A549 (cell line): ENCODE data around the gene LCN6. TPM values are rescaled to one million over a fixed set of nuclear protein-coding genes. Genes with fewer than 3 reads are reported as not detected.

Experiments
- ATAC-seq, 2 experiments: fragments of 200-7000 bp in 1 of 2; fragments of >200 bp in 1 of 2; cut with Nextera tagmentation in 1 of 2; cut with Tn5 transposase in 1 of 2; 3 replicates each; pipeline versions ENCODE4 v1.8.0 to v1.9.1; 2018 to 2020; ENCODE audit warnings: mild to moderate bottlenecking in 1 of 2, moderate library complexity in 1 of 2
- CTCF ChIA-PET: fragments of 300-600 bp; sonication (Branson Sonifier 250); formaldehyde crosslinking; extraction: SDS; loops from one replicate; lab custom pipeline; 2021; ENCODE audit warnings: antibody characterized with exemption, inconsistent platforms; lab: Yijun Ruan, JAX
- POLR2A ChIA-PET: fragments of 350-600 bp; formaldehyde crosslinking; extraction: SDS; loops from one replicate; lab custom pipeline; 2021; ENCODE audit warnings: antibody characterized with exemption, inconsistent platforms; lab: Yijun Ruan, JAX
- DNase-seq, 2 experiments: peaks; one replicate each; pipeline versions ENCODE4 v3.0.0 to v3.0.0-alpha.2; 2011 to 2016; ENCODE audit warnings: low read depth in 1 of 2, low spot score in 1 of 2
- FAIRE-seq: peaks from 2 replicates; lab custom pipeline; 2011; peaks lifted over from hg19 to GRCh38; lab: Jason Lieb, UNC
- H3K27ac ChIP-seq, 2 experiments: fragments of >200 bp; sonication (Bioruptor Twin); formaldehyde crosslinking; 3 replicates each; pipeline ENCODE4 v1.5.1; 2016 to 2017
- H3K4me1 ChIP-seq: fragments of >200 bp; sonication (Bioruptor Twin); formaldehyde crosslinking; 3 replicates; pipeline ENCODE4 v1.6.1; 2016
- H3K4me2 ChIP-seq: fragments of >200 bp; sonication (Bioruptor Twin); formaldehyde crosslinking; 3 replicates; pipeline ENCODE4 v1.6.1; 2016
- H3K4me3 ChIP-seq: fragments of >200 bp; sonication (Bioruptor Twin); formaldehyde crosslinking; 3 replicates; pipeline ENCODE4 v1.5.1; 2016
- H3K9me3 ChIP-seq: fragments of >200 bp; sonication (Bioruptor Twin); formaldehyde crosslinking; 3 replicates; pipeline ENCODE4 v1.6.1; 2016
- CBX2 ChIP-seq: fragments of 200-600 bp; sonication (generic); IDR thresholded peaks from 2 replicates; pipeline ENCODE4 v1.6.1; 2016; ENCODE audit warnings: low read depth, mild to moderate bottlenecking, borderline replicate concordance
- CBX8 ChIP-seq: fragments of 200-600 bp; sonication (generic); IDR thresholded peaks from 2 replicates; pipeline ENCODE4 v1.6.1; 2016
- CEBPB ChIP-seq, 2 experiments: fragments of >200 bp in 1 of 2; sonication (Bioruptor Twin) in 1 of 2; formaldehyde crosslinking in 1 of 2; IDR thresholded peaks; 2 replicates each; pipeline ENCODE4 v1.6.1; 2012 to 2016
- CHD4 ChIP-seq: fragments of 200-600 bp; sonication (generic); IDR thresholded peaks from 2 replicates; pipeline ENCODE4 v1.6.1; 2016; ENCODE audit warnings: antibody characterized with exemption, mild to moderate bottlenecking, borderline replicate concordance
- EHF ChIP-seq: fragments of 250-450 bp; sonication (Bioruptor Pico); IDR thresholded peaks from 2 replicates; pipeline ENCODE4 v1.5.0; 2020; ENCODE audit warnings: mild to moderate bottlenecking
- EHMT2 ChIP-seq: fragments of 200-600 bp; sonication (generic); IDR thresholded peaks from 2 replicates; pipeline ENCODE4 v1.6.1; 2016; ENCODE audit warnings: antibody characterized with exemption, low read depth, mild to moderate bottlenecking, moderate library complexity
- FOXS1 ChIP-seq: fragments of 250-450 bp; sonication (Bioruptor Pico); IDR thresholded peaks from 2 replicates; pipeline ENCODE4 v1.5.0; 2020; ENCODE audit warnings: mild to moderate bottlenecking, moderate library complexity
- HEYL ChIP-seq: fragments of 250-450 bp; sonication (Bioruptor Pico); IDR thresholded peaks from 2 replicates; pipeline ENCODE4 v1.8.0; 2021; ENCODE audit warnings: mild to moderate bottlenecking, moderate library complexity
- HOXA7 ChIP-seq: fragments of 250-450 bp; sonication (Bioruptor Pico); IDR thresholded peaks from 2 replicates; pipeline ENCODE4 v1.5.0; 2020; ENCODE audit warnings: mild to moderate bottlenecking, moderate library complexity
- KDM1A ChIP-seq: fragments of 200-600 bp; sonication (generic); IDR thresholded peaks from 2 replicates; pipeline ENCODE4 v1.6.1; 2016; ENCODE audit warnings: low read depth, mild to moderate bottlenecking
- MAZ ChIP-seq: fragments of 150-350 bp; IDR thresholded peaks from 2 replicates; pipeline ENCODE4 v1.6.1; 2014; ENCODE audit warnings: antibody characterized with exemption, low read depth, low read length, borderline replicate concordance
- MYC ChIP-seq: IDR thresholded peaks from 2 replicates; pipeline ENCODE4 v1.6.1; 2012; ENCODE audit warnings: mild to moderate bottlenecking, inconsistent platforms, low read length, improper control_type of control experiment, borderline replicate concordance
- POLR2A ChIP-seq: IDR thresholded peaks from 2 replicates; pipeline ENCODE4 v1.6.1; 2012; ENCODE audit warnings: mild to moderate bottlenecking, low read length
- SREBF2 ChIP-seq: fragments of 450-650 bp; IDR thresholded peaks from 2 replicates; pipeline ENCODE4 v1.6.1; 2014; ENCODE audit warnings: mild to moderate bottlenecking, moderate library complexity
- ZFP36 ChIP-seq: fragments of 450-650 bp; IDR thresholded peaks from 2 replicates; pipeline ENCODE4 v1.6.1; 2014; ENCODE audit warnings: borderline replicate concordance; ENCODE audit not compliant: partially characterized antibody
- whole genome bisulfite sequencing: methylation state at CpG from one replicate; pipeline ENCODE4 v1.1.6; 2017; ENCODE audit errors: missing lambda C conversion rate; 5-methylcytosine and 5-hydroxymethylcytosine counted together
- polyA plus RNA-seq, 4 experiments: library from polyadenylated mRNA; depleted of rRNA in 3 of 4; stranded (reverse); fragments of >200 nt; fragmentation: RNase III in 1 of 4; extraction: RNeasy Plus Mini Kit Qiagen cat#74134 plus additional on column Dnase treatment in 1 of 4; gene quantifications; 2 replicates in 3 of 4; 3 replicates in 1 of 4; pipeline ENCODE4 v1.2.3, GENCODE V29; 2011 to 2017
- TF ChIP-seq, protein P1 (sequence below): fragments of >200 bp; sonication (Bioruptor Twin); formaldehyde crosslinking; IDR thresholded peaks from 3 replicates; pipeline ENCODE4 v1.5.1; 2016
- TF ChIP-seq, protein P2 (sequence below): fragments of 150-350 bp; IDR thresholded peaks from 2 replicates; pipeline ENCODE4 v1.6.1; 2014; ENCODE audit warnings: low read depth, mild to moderate bottlenecking, low read length
- TF ChIP-seq, protein P3 (sequence below): fragments of 200-600 bp; sonication (generic); IDR thresholded peaks from 2 replicates; pipeline ENCODE4 v1.6.1; 2016; ENCODE audit warnings: antibody characterized with exemption, mild to moderate bottlenecking, moderate library complexity

LCN6 gene
- polyA plus RNA-seq, 2 of the 4 experiments (the other 2 are of a cell fraction), result not detected

DNA sequence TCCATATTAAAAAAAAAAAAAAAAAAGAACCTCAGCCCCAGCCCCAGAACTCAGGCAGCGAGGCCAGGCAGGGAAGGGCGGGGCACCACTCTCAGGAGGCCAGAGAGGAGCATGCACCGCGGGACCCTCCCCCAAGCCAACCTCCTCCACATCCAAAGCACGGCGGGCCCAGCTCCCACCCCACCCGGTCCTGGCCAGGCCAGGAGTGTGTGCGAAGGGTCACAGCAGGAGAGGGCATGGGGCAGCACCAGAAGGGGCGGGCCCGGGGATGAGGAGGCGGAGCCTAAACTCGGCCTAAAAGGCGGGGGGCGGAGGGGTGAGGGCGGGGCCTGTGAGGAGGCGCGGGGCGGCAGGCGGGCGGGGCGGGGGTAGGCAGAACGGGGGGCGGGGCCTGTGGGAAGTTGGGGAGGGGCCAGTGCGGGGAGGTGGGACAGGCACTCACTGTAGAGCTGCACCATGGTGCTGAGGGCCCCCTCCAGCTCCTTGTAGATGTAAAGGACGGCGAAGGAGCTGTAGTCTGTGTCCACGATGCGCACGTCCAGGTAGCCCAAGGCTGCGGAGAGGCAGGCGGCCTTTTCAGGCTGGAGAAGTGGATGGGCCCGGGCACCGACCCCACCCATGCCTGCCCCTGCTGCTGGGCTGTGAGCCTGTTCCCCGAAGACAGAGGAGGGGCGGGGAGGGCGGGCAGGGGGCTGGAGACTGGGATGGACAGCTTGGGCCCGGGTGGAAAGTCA lies 14.8 kb upstream of the LCN6 start:
- ChIA-PET CTCF (interaction anchor here (1.0 to 28.0 kb wide), 5 partner anchors 15 to 34 kb away, joined by 3 to 625 read pairs (median 11); partner anchors contain the start of genes LCN10, LCN6 and TMEM141), POLR2A (interaction anchor here (1.3 kb wide), 1 partner anchor 35 kb away, joined by 4 read pairs; no protein-coding TSS in a partner anchor)
- ATAC-seq, result peak; percentile 21 to 68; a peak in 4 of 6 replicates
- peak; percentile 22; the same call in 1 of the 2 replicates for TF ChIP-seq POLR2A
- TF ChIP-seq, protein P1, sequence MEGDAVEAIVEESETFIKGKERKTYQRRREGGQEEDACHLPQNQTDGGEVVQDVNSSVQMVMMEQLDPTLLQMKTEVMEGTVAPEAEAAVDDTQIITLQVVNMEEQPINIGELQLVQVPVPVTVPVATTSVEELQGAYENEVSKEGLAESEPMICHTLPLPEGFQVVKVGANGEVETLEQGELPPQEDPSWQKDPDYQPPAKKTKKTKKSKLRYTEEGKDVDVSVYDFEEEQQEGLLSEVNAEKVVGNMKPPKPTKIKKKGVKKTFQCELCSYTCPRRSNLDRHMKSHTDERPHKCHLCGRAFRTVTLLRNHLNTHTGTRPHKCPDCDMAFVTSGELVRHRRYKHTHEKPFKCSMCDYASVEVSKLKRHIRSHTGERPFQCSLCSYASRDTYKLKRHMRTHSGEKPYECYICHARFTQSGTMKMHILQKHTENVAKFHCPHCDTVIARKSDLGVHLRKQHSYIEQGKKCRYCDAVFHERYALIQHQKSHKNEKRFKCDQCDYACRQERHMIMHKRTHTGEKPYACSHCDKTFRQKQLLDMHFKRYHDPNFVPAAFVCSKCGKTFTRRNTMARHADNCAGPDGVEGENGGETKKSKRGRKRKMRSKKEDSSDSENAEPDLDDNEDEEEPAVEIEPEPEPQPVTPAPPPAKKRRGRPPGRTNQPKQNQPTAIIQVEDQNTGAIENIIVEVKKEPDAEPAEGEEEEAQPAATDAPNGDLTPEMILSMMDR, result no peak
- no peak for TF ChIP-seq MYC
- TF ChIP-seq, protein P2, sequence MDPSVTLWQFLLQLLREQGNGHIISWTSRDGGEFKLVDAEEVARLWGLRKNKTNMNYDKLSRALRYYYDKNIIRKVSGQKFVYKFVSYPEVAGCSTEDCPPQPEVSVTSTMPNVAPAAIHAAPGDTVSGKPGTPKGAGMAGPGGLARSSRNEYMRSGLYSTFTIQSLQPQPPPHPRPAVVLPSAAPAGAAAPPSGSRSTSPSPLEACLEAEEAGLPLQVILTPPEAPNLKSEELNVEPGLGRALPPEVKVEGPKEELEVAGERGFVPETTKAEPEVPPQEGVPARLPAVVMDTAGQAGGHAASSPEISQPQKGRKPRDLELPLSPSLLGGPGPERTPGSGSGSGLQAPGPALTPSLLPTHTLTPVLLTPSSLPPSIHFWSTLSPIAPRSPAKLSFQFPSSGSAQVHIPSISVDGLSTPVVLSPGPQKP, result no peak
- TF ChIP-seq CBX2, result no peak
- WGBS, result 52% methylated on average over 20 of the region's 37 CpGs
- peak; percentile 49 to 79 for DNase-seq
- Histone ChIP-seq H3K27ac (peak overlapping the region in 1 of 2 experiments; percentile 68; a peak in 3 of 6 replicates), H3K4me3 (no peak overlapping the region), H3K4me1 (peaks cover 16% of the 10 kb centered on the region), H3K4me2 (peak overlapping the region; percentile 66), H3K9me3 (no peaks in the 10 kb centered on the region)
- no peak for FAIRE-seq

DNA sequence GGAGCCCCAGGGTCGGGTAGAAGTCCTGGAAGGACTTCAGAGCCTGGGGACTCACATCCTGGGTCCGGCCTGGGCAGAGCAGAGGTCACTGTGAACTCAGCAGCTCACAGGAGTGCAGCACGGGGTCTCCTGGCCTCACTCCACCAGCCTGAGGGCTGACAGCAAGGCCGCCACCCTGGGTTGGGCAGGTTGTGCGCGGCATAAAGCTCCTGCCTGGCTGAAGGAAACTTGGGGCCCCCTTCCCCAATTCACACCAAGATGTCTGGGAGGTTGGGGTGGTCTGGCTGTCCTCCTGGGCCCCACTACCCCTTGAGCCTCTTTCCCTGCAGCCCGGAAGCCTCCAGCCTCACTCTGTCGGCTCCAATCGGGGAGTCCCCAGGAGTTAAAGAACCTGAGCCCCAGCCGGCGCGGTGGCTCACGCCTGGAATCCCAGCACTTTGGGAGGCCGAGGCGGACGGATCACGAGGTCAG lies 13.9 kb upstream of the LCN6 start:
- Histone ChIP-seq H3K27ac (peak overlapping the region in 1 of 2 experiments; percentile 14; a peak in 2 of 6 replicates), H3K4me2 (no peak overlapping the region; the same call in 2 of the 3 replicates), H3K4me3 (no peak overlapping the region), H3K9me3 (no peaks in the 10 kb centered on the region), H3K4me1 (peaks cover 16% of the 10 kb centered on the region)
- FAIRE-seq, result no peak
- no peak for DNase-seq
- POLR2A ChIA-PET, result no interaction called here
- no peak for ATAC-seq
- 88% methylated on average over 11 of the region's 17 CpGs for WGBS
- TF ChIP-seq CHD4 (no peak), EHMT2 (no peak), SREBF2 (no peak), CEBPB (IDR thresholded peaks at IDR 0.05) (no peak), EHF (CRISPR knock-in tag) (no peak), HEYL (CRISPR knock-in tag) (no peak), MAZ (no peak), FOXS1 (no peak)
- CTCF ChIA-PET, result interaction anchor here (1.3 to 28.0 kb wide), 5 partner anchors 16 to 38 kb away, joined by 4 to 625 read pairs (median 11); partner anchors contain the start of genes LCN10, LCN6 and TMEM141

DNA sequence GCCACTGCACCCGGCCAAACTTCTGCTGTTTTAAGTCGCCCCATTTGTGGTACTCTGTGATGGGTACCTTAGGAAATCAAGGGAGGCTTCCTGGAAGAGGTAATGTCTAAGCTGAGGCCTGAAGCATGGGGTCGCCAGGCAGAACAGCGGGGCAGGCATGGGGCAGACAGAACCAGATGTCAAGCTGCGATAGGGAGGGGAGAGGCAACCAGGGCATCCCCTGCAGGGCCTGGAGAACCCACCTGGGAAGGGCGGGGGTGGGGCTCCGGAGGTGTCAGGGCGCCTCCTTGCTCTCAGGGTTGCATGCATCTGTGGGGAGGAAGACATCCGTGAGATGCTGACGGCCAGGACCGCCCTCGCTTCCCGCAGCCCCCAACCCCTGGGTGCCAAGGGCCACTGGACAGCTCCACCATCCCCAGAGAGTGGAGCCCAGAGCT lies 13.2 kb upstream of the LCN6 start:
- WGBS, result 64% methylated on average over 5 of the region's 13 CpGs
- POLR2A ChIA-PET, result no interaction called here
- Histone ChIP-seq H3K27ac (no peak overlapping the region), H3K4me1 (peaks cover 12% of the 10 kb centered on the region), H3K9me3 (no peaks in the 10 kb centered on the region), H3K4me2 (no peak overlapping the region), H3K4me3 (no peak overlapping the region)
- DNase-seq (no peak), ATAC-seq (no peak), FAIRE-seq (no peak)
- TF ChIP-seq ZFP36 (peak; percentile 88), KDM1A (0 out of 2 replicates have a peak, but pooled peaks have one; percentile 17), CBX8 (no peak), HOXA7 (CRISPR knock-in tag) (no peak)
- TF ChIP-seq, protein P3, sequence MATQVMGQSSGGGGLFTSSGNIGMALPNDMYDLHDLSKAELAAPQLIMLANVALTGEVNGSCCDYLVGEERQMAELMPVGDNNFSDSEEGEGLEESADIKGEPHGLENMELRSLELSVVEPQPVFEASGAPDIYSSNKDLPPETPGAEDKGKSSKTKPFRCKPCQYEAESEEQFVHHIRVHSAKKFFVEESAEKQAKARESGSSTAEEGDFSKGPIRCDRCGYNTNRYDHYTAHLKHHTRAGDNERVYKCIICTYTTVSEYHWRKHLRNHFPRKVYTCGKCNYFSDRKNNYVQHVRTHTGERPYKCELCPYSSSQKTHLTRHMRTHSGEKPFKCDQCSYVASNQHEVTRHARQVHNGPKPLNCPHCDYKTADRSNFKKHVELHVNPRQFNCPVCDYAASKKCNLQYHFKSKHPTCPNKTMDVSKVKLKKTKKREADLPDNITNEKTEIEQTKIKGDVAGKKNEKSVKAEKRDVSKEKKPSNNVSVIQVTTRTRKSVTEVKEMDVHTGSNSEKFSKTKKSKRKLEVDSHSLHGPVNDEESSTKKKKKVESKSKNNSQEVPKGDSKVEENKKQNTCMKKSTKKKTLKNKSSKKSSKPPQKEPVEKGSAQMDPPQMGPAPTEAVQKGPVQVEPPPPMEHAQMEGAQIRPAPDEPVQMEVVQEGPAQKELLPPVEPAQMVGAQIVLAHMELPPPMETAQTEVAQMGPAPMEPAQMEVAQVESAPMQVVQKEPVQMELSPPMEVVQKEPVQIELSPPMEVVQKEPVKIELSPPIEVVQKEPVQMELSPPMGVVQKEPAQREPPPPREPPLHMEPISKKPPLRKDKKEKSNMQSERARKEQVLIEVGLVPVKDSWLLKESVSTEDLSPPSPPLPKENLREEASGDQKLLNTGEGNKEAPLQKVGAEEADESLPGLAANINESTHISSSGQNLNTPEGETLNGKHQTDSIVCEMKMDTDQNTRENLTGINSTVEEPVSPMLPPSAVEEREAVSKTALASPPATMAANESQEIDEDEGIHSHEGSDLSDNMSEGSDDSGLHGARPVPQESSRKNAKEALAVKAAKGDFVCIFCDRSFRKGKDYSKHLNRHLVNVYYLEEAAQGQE, result no peak
- CTCF ChIA-PET, result interaction anchor here (0.9 to 28.0 kb wide), 11 partner anchors 15 to 130 kb away, joined by 3 to 625 read pairs (median 5); partner anchors contain the start of genes LCN10, LCN6, RABL6 and TMEM141
